DND-41 (cell line): ENCODE data around the gene TMEM45B.

Experiments
- CTCF ChIP-seq: IDR thresholded peaks from 2 replicates; pipeline ENCODE4 v1.5.1; 2012; ENCODE audit warnings: borderline replicate concordance, low read length, moderate library complexity, mild to moderate bottlenecking; ENCODE audit not compliant: poor library complexity, severe bottlenecking; ENCODE audit errors: extremely low read depth
- EZH2 ChIP-seq: IDR thresholded peaks from 3 replicates; pipeline ENCODE4 v1.6.1; 2012; ENCODE audit warnings: borderline replicate concordance, low read depth, mild to moderate bottlenecking, moderate library complexity, low read length, inconsistent platforms; ENCODE audit not compliant: severe bottlenecking

GRCh38 chr11:129884581-129884980 lies 68.9 kb downstream of the TMEM45B start:
- TF ChIP-seq CTCF (no peak), EZH2 (no peak)
